Glomerular endothelial cell (primary cell): ENCODE data around the gene SUPV3L1. TPM values are rescaled to one million over a fixed set of nuclear protein-coding genes. Genes with fewer than 3 reads are reported as not detected.

Experiments
- DNase-seq: peaks from one replicate; pipeline ENCODE4 v3.0.0-alpha.2; 2011; ENCODE audit warnings: low read depth, low spot score; ENCODE audit errors: extremely low read depth
- total RNA-seq: library from RNA; depleted of rRNA; stranded (reverse); fragments of >200 nt; gene quantifications from 2 replicates; pipeline ENCODE4 v1.2.3, GENCODE V29; 2015

Gene SUPV3L1
- total RNA-seq, 1 donor from 2014 or later = 19.8 TPM

GRCh38 chr10:69253171-69253570 is 73.1 kb downstream of the SUPV3L1 start:
- DNase-seq = no peak

GRCh38 chr10:69254877-69255276 is 74.8 kb downstream of the SUPV3L1 start:
- no peak for DNase-seq

Other genes with a start within 250 kb of the SUPV3L1 start
- gene DDX21, start 224.1 kb upstream of the SUPV3L1 start, total RNA-seq = 58.5 and 70.5 TPM in 2 replicates
- gene KIFBP, start 191.4 kb upstream of the SUPV3L1 start, total RNA-seq = 51.1 and 56.7 TPM in 2 replicates
- 380 and 694 TPM in 2 replicates for gene SRGN, start 92.1 kb upstream of the SUPV3L1 start, total RNA-seq
- gene VPS26A, start 56.1 kb upstream of the SUPV3L1 start, total RNA-seq = 43.9 and 55.7 TPM in 2 replicates
- gene HKDC1, start 40.1 kb downstream of the SUPV3L1 start, total RNA-seq = 0.58 and 5.7 TPM in 2 replicates
- gene HK1, start 98.3 kb downstream of the SUPV3L1 start, total RNA-seq = 125 and 133 TPM in 2 replicates
- 0.58 TPM in 1 of 2 replicates, not detected in the other for gene TACR2, start 236.7 kb downstream of the SUPV3L1 start, total RNA-seq